Mononuclear cell (primary cell): Measurements from ENCODE around the gene STAP1. TPM values are rescaled to one million over a fixed set of nuclear protein-coding genes. Genes with fewer than 3 reads are reported as not detected.
"Not testable (repeated sequence)": the region's sequence is repeated elsewhere in the genome, so short reads cannot be mapped to it uniquely, and the experiment has no call there.

ENCODE experiments used
- H3K27me3 ChIP-seq: 2 replicates; pipeline ENCODE4 v1.6.0; 2011; ENCODE audit warnings: low read length, control low read depth; ENCODE audit not compliant: insufficient read depth
- H3K4me1 ChIP-seq: 2 replicates; pipeline ENCODE4 v1.5.1; 2011; ENCODE audit warnings: mild to moderate bottlenecking, low read length, control low read depth; ENCODE audit not compliant: insufficient read depth
- H3K4me3 ChIP-seq: 2 replicates; pipeline ENCODE4 v1.5.1; 2011; ENCODE audit warnings: mild to moderate bottlenecking, low read length, moderate library complexity
- H3K9me3 ChIP-seq: 2 replicates; pipeline ENCODE4 v1.5.1; 2011; ENCODE audit warnings: low read depth, mild to moderate bottlenecking, control low read depth, low read length
- total RNA-seq: library from RNA; depleted of rRNA; stranded (reverse); fragments of >200 nt; gene quantifications from one replicate; pipeline ENCODE4 v1.2.3, GENCODE V29; 2012

The STAP1 gene
- total RNA-seq, 1 donor: 13.0 TPM

GRCh38 chr4:67632492-67632891 lies 74.0 kb downstream of the STAP1 start:
- H3K4me3 ChIP-seq: no peak overlapping the region
- H3K9me3 ChIP-seq: no peaks in the 10 kb centered on the region
- H3K27me3 ChIP-seq: no peaks in the 10 kb centered on the region
- no peaks in the 10 kb centered on the region for H3K4me1 ChIP-seq

DNA sequence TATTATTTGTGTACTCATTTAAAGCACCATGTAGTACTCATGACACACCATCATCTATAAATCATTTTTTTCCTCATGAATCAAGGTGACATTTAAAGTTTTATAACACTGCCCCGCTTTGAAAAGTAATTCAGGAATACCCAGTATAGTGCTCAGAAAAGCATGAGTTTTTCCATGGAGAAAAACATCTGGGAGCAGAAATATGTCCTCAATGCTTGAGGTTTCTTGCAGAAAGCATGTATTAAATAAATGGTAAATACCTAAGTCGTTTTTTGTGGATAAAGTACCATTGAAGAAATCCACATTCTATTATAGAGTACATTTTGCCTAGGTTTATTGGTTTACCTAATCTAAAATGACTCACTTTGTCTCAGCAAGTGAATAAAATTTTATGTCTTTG lies 76.2 kb downstream of the STAP1 start:
- H3K4me3 ChIP-seq: no peak overlapping the region
- H3K9me3 ChIP-seq: no peaks in the 10 kb centered on the region
- no peaks in the 10 kb centered on the region for H3K27me3 ChIP-seq
- H3K4me1 ChIP-seq: no peaks in the 10 kb centered on the region

- H3K9me3 ChIP-seq: no peaks in the 10 kb centered on the region
- no peaks in the 10 kb centered on the region for H3K27me3 ChIP-seq
- no peaks in the 10 kb centered on the region for H3K4me1 ChIP-seq
- no peak overlapping the region for H3K4me3 ChIP-seq
Observed at GRCh38 chr4:67635331-67635730, 76.8 kb downstream of the STAP1 start.

DNA sequence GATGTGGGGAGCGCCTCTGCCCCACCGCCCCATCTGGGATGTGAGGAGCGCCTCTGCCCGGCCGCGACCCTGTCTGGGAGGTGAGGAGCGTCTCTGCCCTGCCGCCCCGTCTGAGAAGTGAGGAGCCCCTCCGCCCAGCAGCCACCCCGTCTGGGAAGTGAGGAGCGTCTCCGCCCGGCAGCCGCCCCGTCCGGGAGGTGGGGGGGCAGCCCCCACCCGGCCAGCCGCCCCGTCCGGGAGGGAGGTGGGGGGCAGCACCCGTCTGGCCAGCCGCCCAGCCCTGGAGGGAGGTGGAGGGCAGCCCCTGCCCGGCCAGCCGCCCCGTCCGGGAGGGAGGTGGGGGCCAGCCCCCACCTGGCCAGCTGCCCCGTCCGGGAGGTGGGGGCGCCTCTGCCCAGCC lies 78.5 kb downstream of the STAP1 start:
- H3K4me1 ChIP-seq, H3K27me3 ChIP-seq, H3K9me3 ChIP-seq, H3K4me3 ChIP-seq: not testable (repeated sequence)

- Histone ChIP-seq H3K4me3 (no peak overlapping the region), H3K9me3 (no peaks in the 10 kb centered on the region), H3K4me1 (no peaks in the 10 kb centered on the region), H3K27me3 (no peaks in the 10 kb centered on the region)
Observed at GRCh38 chr4:67638136-67638535, 79.6 kb downstream of the STAP1 start.

- Histone ChIP-seq H3K4me3 (no peak overlapping the region), H3K4me1 (no peaks in the 10 kb centered on the region), H3K9me3 (no peaks in the 10 kb centered on the region), H3K27me3 (no peaks in the 10 kb centered on the region)
Observed at GRCh38 chr4:67651536-67651935, 93.0 kb downstream of the STAP1 start.

Other genes starting within 250 kb of the STAP1 start
- 167 TPM for gene CENPC, start 13.2 kb upstream of the STAP1 start, total RNA-seq
- gene UBA6, start 142.4 kb downstream of the STAP1 start, total RNA-seq: 87.8 TPM
- gene GNRHR, start 195.7 kb downstream of the STAP1 start, total RNA-seq: not detected